CD1c-positive myeloid dendritic cell (primary cell): ENCODE results near the gene RPS15.

Experiments used
- DNase-seq: peaks from one replicate; pipeline ENCODE4 v3.0.0-alpha.2; 2016; ENCODE audit errors: extremely low spot score

The RPS15 gene

GRCh38 chr19:1438035-1438932 is at the start of gene RPS15:
RPS15 (plus strand) TSS chr19:1438396; CDS start chr19:1438426, 30 bp downstream.
- DNase-seq = peak; percentile 99

- DNase-seq = no peak
Observed at GRCh38 chr19:1388637-1389026, 49.6 kb upstream of the RPS15 start.

GRCh38 chr19:1389033-1389940 is 48.9 kb upstream of the RPS15 start:
- DNase-seq = no peak

GRCh38 chr19:1390890-1391423 is 47.2 kb upstream of the RPS15 start:
- DNase-seq = no peak

- DNase-seq = no peak
Observed at GRCh38 chr19:1392407-1392806, 45.8 kb upstream of the RPS15 start.

GRCh38 chr19:1392939-1393530 is 45.2 kb upstream of the RPS15 start:
- no peak for DNase-seq

- DNase-seq = no peak
Observed at GRCh38 chr19:1393841-1394240, 44.4 kb upstream of the RPS15 start.

- no peak for DNase-seq
Observed at GRCh38 chr19:1394252-1395193, 43.7 kb upstream of the RPS15 start.

GRCh38 chr19:1395194-1396018 is 42.8 kb upstream of the RPS15 start:
- DNase-seq = no peak

GRCh38 chr19:1396019-1396767 is 42.0 kb upstream of the RPS15 start:
- DNase-seq = no peak

- no peak for DNase-seq
Observed at GRCh38 chr19:1396768-1397679, 41.2 kb upstream of the RPS15 start.

- DNase-seq = no peak
Observed at GRCh38 chr19:1397838-1398237, 40.4 kb upstream of the RPS15 start.

GRCh38 chr19:1399079-1399478 is 39.1 kb upstream of the RPS15 start:
- no peak for DNase-seq

GRCh38 chr19:1399745-1400144 is 38.5 kb upstream of the RPS15 start:
- no peak for DNase-seq

GRCh38 chr19:1400281-1401137 is 37.7 kb upstream of the RPS15 start:
- no peak for DNase-seq

- peak; percentile 37 for DNase-seq
Observed at GRCh38 chr19:1401138-1401888, 36.9 kb upstream of the RPS15 start, which contains the start of gene GAMT. GAMT (minus strand) TSS chr19:1401542; CDS start chr19:1401476, 66 bp downstream.
